ENCODE data around the gene LARGE2. TPM values are rescaled to one million over a fixed set of nuclear protein-coding genes. Genes with fewer than 3 reads are reported as not detected.

Gene LARGE2
- total and polyA plus RNA-seq, 2 experiments from 2014 or later: not detected

GRCh38 chr11:45945397-45945999 is 23.0 kb downstream of the LARGE2 start:
- DNase-seq: no peak
- Histone ChIP-seq H3K4me1 (ENCODE audit: insufficient read depth) (peaks cover 8% of the 10 kb centered on the region; the same call in 1 of the 2 replicates), H3K9me3 (ENCODE audit: low read depth) (no peaks in the 10 kb centered on the region), H3K4me2 (ENCODE audit: unreplicated experiment) (no peak overlapping the region), H4K20me1 (ENCODE audit: insufficient read depth) (no peaks in the 10 kb centered on the region), H3K79me2 (ENCODE audit: insufficient read depth) (no peaks in the 10 kb centered on the region), H2AFZ (no peak overlapping the region), H3K9me2 (ENCODE audit: insufficient read depth) (no peaks in the 10 kb centered on the region), H3K27ac (no peak overlapping the region), H3K36me3 (ENCODE audit: low read depth) (peaks cover 28% of the 10 kb centered on the region), H3K9ac (no peak overlapping the region), H3K4me3 (no peak overlapping the region), H3F3A (ENCODE audit: insufficient read depth) (no peaks in the 10 kb centered on the region), H3K27me3 (replicated peaks; ENCODE audit: insufficient read depth) (no peaks in the 10 kb centered on the region)
- in situ Hi-C loops (cut with MboI): no loop called here
- TF ChIP-seq EZH2phosphoT487 (IDR thresholded peaks at IDR 0.05; ENCODE audit: insufficient read depth, low read depth) (no peak), EZH2 (IDR thresholded peaks at IDR 0.05; ENCODE audit: insufficient read depth, poor library complexity, severe bottlenecking) (no peak)
- WGBS, 2 experiments (ENCODE audit: low coverage in 1 of 2, low lambda C conversion rate in 2 of 2, missing lambda C conversion rate in 2 of 2): 59 to 76% methylated on average over 3 of the region's 3 CpGs

GRCh38 chr11:45947885-45948284 is 25.4 kb downstream of the LARGE2 start:
- H3K4me3 ChIP-seq: no peak overlapping the region
- no peak overlapping the region for H3K27ac ChIP-seq
- H3K9ac ChIP-seq: no peak overlapping the region
- in situ Hi-C loops (cut with MboI): no loop called here
- TF ChIP-seq EZH2 (IDR thresholded peaks at IDR 0.05; ENCODE audit: insufficient read depth, poor library complexity, severe bottlenecking): no peak
- TF ChIP-seq EZH2phosphoT487 (IDR thresholded peaks at IDR 0.05; ENCODE audit: insufficient read depth, low read depth): no peak
- H3K9me3 ChIP-seq (ENCODE audit: low read depth): no peaks in the 10 kb centered on the region
- no peak overlapping the region for H3K4me2 ChIP-seq (ENCODE audit: unreplicated experiment)
- peaks cover 35% of the 10 kb centered on the region for H3K36me3 ChIP-seq (ENCODE audit: low read depth)
- peaks cover 8% of the 10 kb centered on the region; the same call in 1 of the 2 replicates for H3K4me1 ChIP-seq (ENCODE audit: insufficient read depth)
- no peaks in the 10 kb centered on the region for H3F3A ChIP-seq (ENCODE audit: insufficient read depth)
- no peak for DNase-seq
- H3K79me2 ChIP-seq (ENCODE audit: insufficient read depth): no peaks in the 10 kb centered on the region
- no peaks in the 10 kb centered on the region for H3K9me2 ChIP-seq (ENCODE audit: insufficient read depth)
- H4K20me1 ChIP-seq (ENCODE audit: insufficient read depth): no peaks in the 10 kb centered on the region
- H2AFZ ChIP-seq: no peak overlapping the region
- WGBS, 2 experiments (ENCODE audit: low coverage in 1 of 2, low lambda C conversion rate in 2 of 2, missing lambda C conversion rate in 2 of 2): 94 to 95% methylated on average over 1 of the region's 1 CpG
- H3K27me3 ChIP-seq (replicated peaks; ENCODE audit: insufficient read depth): no peaks in the 10 kb centered on the region

GRCh38 chr11:45948356-45948755 is 25.9 kb downstream of the LARGE2 start:
- H3K4me1 ChIP-seq (ENCODE audit: insufficient read depth): peaks cover 8% of the 10 kb centered on the region; the same call in 1 of the 2 replicates
- H3K9me2 ChIP-seq (ENCODE audit: insufficient read depth): no peaks in the 10 kb centered on the region
- H3K36me3 ChIP-seq (ENCODE audit: low read depth): peaks cover 40% of the 10 kb centered on the region
- no peaks in the 10 kb centered on the region for H3K27me3 ChIP-seq (replicated peaks; ENCODE audit: insufficient read depth)
- H3K9ac ChIP-seq: no peak overlapping the region
- no peak overlapping the region for H3K27ac ChIP-seq
- H4K20me1 ChIP-seq (ENCODE audit: insufficient read depth): no peaks in the 10 kb centered on the region
- H2AFZ ChIP-seq: no peak overlapping the region
- no peaks in the 10 kb centered on the region for H3K9me3 ChIP-seq (ENCODE audit: low read depth)
- no peaks in the 10 kb centered on the region for H3F3A ChIP-seq (ENCODE audit: insufficient read depth)
- TF ChIP-seq EZH2phosphoT487 (IDR thresholded peaks at IDR 0.05; ENCODE audit: insufficient read depth, low read depth) (no peak), EZH2 (IDR thresholded peaks at IDR 0.05; ENCODE audit: insufficient read depth, poor library complexity, severe bottlenecking) (no peak)
- in situ Hi-C loops (cut with MboI): no loop called here
- H3K4me3 ChIP-seq: no peak overlapping the region
- no peak overlapping the region for H3K4me2 ChIP-seq (ENCODE audit: unreplicated experiment)
- no peak for DNase-seq
- H3K79me2 ChIP-seq (ENCODE audit: insufficient read depth): no peaks in the 10 kb centered on the region
- WGBS, 2 experiments (ENCODE audit: low coverage in 1 of 2, low lambda C conversion rate in 2 of 2, missing lambda C conversion rate in 2 of 2): 76 to 78% methylated on average over 3 of the region's 3 CpGs

DNA sequence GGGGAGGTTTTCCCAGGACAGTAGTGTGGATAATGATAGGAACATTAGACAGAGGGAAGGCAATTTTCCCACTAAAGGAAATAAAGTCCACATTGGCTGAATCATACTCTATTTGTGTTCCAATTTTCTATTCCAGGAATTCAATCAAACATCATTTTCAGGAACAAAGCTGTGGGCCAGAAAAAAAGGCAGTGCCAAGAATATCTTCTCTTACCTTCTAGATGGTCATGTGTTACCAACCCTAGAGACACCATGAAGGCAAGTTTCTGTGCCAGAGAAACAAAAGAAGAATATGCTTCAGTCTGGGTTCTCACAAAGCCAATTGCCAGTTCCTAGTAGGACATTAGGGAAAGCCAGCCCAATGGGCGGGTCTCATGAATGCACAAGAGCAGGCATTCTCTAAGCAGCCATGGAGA is 27.5 kb downstream of the LARGE2 start:
- DNase-seq: peak; percentile 20
- TF ChIP-seq EZH2phosphoT487 (IDR thresholded peaks at IDR 0.05; ENCODE audit: insufficient read depth, low read depth) (no peak), EZH2 (IDR thresholded peaks at IDR 0.05; ENCODE audit: insufficient read depth, poor library complexity, severe bottlenecking) (no peak)
- no peaks in the 10 kb centered on the region for H3K9me3 ChIP-seq (ENCODE audit: low read depth)
- no peak overlapping the region for H3K4me2 ChIP-seq (ENCODE audit: unreplicated experiment)
- H3K9ac ChIP-seq: no peak overlapping the region
- H3K27ac ChIP-seq: no peak overlapping the region
- H3K27me3 ChIP-seq (replicated peaks; ENCODE audit: insufficient read depth): no peaks in the 10 kb centered on the region
- 60 to 81% methylated on average over 1 of the region's 1 CpG for WGBS, 2 experiments (ENCODE audit: low coverage in 1 of 2, low lambda C conversion rate in 2 of 2, missing lambda C conversion rate in 2 of 2)
- peaks cover 41% of the 10 kb centered on the region for H3K36me3 ChIP-seq (ENCODE audit: low read depth)
- no peaks in the 10 kb centered on the region for H3F3A ChIP-seq (ENCODE audit: insufficient read depth)
- H2AFZ ChIP-seq: no peak overlapping the region
- H4K20me1 ChIP-seq (ENCODE audit: insufficient read depth): no peaks in the 10 kb centered on the region
- H3K4me3 ChIP-seq: no peak overlapping the region
- in situ Hi-C loops (cut with MboI): no loop called here
- peaks cover 8% of the 10 kb centered on the region; the same call in 1 of the 2 replicates for H3K4me1 ChIP-seq (ENCODE audit: insufficient read depth)
- H3K79me2 ChIP-seq (ENCODE audit: insufficient read depth): no peaks in the 10 kb centered on the region
- no peaks in the 10 kb centered on the region for H3K9me2 ChIP-seq (ENCODE audit: insufficient read depth)

Measured in GM23248 (cell line).